Renal pelvis (tissue), 4 donors: ENCODE data around the gene MISP. TPM values are rescaled to one million over a fixed set of nuclear protein-coding genes. Genes with fewer than 3 reads are reported as not detected.

Source experiments
- DNase-seq: peaks from one replicate; pipeline ENCODE4 v3.0.0-alpha.2; 2013
- polyA plus RNA-seq, 3 donors: library from polyadenylated mRNA; unstranded; fragments of 120-200 nt; gene quantifications; one replicate each; pipeline ENCODE4 v1.2.1, GENCODE V29; 2013; ENCODE audit not compliant: insufficient read length in 3 of 3

MISP gene
- polyA plus RNA-seq, 3 donors: 7.1 to 11.2 (median 7.5) TPM

DNA sequence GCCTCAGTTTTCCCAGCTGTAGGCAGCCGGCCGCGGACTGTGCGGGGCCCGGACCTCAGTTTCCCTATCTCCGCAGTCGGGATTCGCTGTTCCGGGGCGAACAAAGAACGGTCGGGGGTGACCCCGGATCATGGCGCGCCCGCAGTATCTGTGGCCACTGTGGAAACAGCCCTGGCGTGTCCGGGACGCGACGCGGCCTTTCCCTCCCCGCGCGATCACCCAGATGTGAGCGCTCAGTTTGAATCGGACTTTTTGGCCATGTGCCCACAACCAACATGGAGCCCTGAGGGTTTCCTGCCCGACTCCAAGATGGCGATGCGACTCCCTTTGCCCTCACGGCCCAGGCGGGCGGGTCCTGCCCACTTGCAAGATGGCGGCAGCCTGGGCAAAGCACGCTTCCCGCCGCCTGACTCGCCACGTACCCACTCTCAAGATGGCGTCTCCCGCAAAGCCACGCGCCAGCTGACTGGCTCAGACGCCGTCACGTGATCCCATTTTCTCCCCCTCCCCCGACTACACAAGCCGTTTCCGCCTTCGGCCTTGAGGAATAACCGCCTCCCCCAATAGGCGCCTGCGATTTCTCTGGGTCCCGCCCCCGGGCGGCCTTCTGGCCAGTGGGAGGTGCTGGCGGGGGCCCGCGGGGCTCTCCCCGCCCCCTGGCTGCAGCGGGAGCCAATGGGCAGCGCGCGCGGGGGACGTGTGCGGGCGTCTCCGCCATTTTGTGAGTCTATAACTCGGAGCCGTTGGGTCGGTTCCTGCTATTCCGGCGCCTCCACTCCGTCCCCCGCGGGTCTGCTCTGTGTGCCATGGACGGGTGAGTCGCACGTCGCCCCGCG is 46.0 kb downstream of the MISP start, which contains the start of gene PTBP1:
Gene PTBP1, plus strand, starts transcription at position 761 of the 836 bp plus-strand sequence. Its CDS starts 46 bp downstream, at position 807.
- DNase-seq: peak; percentile 100

DNA sequence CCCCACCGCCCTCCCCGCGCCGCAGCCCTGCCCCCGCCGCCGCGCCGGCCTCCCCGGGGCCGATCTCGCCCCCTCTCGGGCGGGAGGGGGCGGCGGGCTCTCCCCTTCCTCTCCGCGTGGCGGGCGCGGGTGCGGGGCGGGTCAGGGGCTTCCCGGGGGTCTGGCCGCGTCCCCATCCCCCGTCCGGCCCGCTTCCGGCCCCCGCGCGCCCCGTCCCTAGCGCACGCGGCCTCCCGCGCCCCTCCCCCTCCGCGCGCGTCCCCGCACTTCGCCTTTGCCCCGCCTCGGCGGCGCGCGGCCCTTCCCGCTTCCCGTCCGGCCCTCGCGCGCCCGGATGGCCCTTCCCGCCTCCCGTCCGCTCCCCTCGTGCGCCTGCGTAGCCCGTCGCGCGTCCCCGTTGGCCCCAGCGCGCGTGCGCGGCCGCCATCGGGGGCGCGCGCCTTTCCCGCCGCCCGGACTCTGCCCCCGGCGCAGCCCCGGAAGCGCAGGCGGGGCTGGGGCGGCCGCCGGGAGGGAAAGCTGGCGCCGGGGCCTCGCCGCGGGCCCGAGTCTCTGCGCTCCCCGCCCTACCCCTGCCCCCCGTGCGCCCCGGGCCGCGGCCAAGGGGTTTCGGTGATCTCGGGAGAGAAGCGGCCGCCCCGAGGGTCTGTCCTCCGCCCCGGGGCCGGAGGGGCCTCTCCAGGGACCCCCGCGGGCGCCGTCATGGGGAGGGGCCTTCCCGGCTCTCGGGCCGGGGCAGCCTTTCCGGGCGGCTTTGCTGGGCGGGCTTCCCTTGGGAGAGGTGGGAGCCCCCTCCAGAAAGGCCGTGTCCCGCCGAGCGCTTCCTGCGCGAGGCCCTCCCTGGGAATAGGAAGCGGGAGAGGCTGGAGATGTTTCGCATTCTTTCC is 46.9 kb downstream of the MISP start:
- peak; percentile 90 for DNase-seq

DNA sequence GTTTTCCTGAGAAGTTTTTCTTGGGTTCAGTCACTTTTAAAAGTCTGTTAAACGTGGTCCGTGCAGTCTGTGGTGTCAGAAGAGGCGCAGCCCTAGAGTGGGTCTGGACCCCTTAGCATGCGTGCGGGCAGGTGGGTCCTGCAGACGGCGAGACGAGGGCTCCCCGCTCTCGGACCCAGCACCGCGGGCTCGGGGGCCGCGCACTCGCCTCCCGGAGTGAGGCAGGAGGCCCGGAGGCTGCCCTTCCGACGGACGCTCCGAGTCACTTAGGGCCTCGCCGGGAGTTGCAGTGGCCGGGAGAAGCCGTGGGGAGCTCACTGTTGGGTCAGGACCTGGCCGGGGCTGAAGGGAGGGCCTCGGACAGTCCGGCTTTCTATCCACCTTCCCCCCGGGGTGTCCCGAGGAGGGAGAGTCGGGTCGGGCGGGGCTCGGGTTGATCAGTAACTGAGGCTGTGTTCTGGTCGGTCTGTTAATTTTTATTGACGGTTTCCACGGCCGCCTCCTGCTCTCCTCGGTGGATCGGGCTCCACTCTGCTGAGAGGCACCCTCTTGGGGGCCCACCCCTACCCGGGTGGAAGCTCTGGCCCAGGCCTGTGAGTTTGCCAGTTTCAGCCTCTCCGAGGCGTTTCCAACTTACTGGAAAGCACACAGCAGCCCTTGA is 47.6 kb downstream of the MISP start:
- no peak for DNase-seq

DNA sequence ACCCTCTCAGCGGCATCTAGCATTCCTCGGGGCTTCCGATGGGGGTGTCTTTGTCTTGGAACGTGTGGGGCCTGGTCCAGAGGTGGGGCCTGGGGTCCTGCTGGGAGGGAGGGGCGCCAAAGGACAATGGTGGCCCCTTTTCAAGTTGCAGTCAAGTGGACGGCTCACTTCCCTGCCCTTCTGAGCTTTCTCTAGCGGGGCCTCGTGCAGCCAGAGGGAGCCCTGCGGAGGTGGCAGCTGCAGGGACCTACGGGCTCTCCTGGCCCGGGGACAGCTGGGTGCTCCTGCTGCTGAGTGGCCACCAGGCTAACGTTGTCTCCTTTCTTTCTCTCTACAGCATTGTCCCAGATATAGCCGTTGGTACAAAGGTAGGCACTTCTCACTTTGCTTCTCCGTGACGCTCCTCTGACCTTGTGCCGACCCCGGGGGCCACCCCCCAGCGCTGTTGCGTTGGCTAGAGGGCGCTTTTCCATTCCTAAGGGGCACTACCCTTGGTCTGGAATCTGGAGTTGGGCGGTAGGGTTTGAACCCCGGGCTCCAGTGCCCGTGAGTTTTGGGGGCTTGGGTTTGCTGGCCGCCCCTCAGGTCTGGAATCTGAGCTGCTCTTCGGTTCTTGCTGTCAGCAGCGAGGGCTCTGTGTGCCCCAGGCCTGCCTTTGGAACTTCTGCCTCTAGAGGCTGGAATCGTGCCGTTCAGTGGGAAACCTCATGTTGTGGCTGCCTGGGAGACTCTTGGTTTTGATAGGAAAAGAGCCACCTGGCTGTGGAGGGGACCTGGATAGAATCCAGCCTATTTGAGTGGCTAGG is 48.4 kb downstream of the MISP start:
- no peak for DNase-seq

DNA sequence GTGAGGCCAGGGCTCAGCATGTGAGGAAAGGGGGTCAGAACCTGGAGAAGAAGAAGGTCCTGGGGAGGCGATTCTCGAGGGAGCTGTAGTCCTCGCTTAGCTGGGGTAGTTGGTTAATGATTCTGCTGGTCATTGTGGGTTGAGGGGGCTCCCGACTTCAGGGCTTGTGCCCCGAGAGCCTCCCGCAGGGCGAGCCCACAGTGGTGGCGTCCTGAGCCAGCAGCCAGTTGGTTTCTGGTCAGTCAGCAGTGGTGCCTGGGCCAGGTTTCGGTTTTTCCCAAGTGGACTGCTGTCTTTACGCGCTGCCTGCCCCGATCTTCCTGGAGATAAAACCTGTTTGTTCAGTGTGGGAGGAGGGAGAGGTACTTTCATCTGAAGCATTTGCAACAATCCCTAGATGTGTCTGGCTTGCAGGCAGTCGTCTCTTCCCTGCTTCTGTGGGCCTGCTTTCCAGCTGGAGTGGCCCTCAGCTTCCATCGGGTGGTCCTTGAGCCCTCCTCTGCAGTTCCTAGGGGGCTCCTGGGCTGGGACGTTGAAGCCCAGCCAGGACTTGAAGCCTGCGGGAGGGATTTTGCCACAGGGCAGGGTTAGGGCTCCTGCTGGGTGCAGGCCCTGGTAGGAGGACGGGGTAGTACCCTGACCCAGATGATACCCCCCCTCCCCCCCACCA is 49.6 kb downstream of the MISP start:
- DNase-seq: no peak

DNA sequence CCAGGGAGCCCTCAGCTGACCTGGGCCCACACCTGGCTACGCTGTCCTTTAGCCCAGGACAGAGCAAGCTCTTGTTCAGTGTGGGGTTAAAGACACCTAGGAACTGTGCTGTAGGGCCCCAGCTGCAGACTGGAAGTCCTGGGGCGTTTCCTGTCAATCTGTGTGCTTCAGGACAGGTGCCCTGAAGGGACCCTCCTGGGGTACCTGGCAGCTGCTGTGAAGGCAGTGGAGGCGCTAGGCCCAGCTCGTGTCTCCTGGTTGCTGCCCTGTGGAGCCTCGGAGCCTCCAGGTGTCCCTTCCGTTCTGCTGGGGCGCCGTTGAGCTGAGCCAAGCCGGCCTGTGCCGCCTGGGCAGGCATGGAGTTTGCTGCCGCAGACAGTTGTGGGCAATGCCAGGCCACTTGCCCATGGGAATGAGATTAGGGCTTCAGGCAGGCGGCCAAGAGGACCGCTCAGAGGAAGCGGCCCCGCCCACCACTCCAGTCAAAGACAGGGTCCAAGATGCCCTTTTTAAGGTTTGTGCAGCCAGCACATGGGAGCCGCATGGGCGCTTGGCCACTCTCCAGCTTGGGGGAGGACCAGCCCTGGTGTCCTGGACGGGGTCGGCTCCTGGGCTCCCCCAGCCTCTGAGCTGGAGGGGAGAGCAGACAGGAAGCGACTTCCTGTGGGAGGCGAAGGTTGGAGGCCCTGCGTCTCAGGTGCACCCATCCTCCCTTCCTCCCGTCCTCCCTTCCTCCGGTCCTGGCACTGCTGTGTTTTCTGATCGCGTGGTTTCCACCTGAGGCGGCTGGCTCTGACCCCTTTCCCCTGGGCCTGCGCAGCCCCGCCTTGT is 50.3 kb downstream of the MISP start:
- no peak for DNase-seq

DNA sequence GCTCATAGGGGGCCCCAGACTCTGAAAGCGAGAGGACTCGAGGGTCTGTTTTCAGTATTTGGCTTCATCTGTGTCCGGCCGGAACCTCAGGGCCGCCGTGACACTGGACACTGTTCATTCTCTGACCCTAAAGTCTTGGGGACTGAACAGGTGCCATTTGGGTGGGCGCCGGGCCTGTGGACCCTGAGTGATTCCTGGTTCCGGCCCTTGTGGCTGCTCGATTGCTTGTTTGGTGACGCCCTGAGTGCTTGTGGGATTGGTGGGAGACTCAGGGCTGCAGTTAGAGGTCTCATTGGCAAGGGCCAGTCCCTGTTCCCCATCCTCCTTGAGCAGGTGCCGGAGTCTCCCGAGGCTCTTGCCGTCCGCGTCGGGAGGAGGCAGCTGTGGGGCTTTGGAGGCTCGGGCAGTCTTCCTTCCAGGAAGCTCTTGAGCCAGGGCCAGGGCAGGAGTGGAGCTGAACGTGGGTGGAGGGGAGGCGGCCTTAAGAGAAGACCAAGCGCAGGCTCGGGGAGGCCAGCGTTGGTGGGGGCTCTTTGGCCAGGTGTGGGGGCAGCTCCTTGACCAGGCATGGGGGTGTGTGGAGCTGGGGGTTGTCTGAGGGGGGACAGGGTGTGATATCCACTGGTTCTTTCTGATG is 51.1 kb downstream of the MISP start:
- DNase-seq: no peak

DNA sequence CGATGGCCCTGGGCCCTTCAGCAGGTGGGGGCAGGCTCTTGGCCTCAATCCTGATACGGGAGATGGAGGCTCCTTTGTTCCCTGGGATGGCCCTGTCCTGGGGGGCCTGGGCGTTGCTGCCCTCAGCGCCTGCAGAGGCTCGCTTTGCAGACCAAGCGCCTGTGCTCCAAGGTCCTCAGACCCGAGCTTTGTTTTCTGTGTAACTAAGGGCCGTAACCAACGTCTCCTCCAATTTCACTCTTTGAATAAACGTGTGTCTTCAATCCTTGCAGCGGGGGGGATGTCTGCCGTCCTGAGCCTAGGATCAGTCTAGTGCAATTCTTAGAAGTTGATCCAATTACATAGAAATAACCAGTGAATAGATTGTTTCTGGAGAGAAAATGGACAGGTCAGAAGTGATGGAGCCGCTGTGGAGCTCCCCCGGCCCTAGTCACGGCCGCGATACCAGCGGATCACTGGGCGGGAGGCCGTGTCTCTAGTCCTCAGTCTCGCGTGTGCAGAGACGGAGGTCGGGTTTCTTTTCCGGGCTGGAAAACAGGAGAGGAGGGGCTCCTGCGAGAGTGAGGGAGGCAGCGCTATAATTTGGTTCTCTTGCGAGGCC is 51.7 kb downstream of the MISP start:
- DNase-seq: no peak

DNA sequence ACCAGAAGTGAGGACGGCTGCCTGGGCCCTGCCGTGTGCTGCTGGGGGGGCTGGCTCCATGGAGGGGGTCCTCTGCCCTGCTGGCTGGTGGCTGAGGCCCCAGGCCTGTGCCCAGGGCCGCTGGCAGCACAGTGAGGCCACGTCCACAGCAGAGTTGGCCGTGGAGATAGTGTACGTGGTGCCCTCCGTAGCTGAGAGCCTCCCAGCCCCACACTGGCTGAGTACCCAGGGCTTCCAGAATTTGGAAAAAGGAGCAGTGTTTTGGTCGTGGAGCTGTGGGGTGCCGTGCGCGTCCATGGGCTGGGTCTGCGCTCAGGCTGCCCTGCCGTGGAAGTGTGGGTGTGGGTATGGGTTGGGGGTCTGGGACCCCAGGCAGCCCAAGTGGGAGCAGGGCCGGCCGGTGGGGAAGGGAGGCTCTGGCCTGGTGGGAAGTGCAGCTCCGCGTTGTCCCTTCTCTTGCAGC is 52.2 kb downstream of the MISP start:
- DNase-seq: no peak

DNA sequence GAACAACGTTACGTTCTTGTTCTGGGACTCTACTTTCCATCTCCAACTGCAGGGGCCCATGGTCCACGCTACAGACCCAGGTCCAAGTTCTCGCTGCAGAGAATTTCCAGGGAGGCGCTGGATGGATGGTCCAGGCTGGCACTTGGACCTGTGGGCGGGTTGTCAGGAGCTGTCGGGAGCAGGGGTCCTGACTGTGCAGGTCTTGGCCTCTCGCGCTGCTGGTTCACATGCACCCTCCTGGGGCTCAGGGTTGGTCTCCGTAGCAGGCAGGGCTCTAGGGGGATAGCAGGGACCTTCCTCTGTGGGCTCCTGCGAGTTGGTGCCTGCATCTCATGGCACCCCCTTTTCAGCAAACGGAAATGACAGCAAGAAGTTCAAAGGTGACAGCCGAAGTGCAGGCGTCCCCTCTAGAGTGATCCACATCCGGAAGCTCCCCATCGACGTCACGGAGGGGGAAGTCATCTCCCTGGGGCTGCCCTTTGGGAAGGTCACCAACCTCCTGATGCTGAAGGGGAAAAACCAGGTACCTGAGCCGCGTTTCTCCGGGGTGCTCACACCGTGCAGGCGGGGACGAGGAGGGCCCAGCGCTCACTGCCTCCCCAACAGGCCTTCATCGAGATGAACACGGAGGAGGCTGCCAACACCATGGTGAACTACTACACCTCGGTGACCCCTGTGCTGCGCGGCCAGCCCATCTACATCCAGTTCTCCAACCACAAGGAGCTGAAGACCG is 52.9 kb downstream of the MISP start:
- no peak for DNase-seq

DNA sequence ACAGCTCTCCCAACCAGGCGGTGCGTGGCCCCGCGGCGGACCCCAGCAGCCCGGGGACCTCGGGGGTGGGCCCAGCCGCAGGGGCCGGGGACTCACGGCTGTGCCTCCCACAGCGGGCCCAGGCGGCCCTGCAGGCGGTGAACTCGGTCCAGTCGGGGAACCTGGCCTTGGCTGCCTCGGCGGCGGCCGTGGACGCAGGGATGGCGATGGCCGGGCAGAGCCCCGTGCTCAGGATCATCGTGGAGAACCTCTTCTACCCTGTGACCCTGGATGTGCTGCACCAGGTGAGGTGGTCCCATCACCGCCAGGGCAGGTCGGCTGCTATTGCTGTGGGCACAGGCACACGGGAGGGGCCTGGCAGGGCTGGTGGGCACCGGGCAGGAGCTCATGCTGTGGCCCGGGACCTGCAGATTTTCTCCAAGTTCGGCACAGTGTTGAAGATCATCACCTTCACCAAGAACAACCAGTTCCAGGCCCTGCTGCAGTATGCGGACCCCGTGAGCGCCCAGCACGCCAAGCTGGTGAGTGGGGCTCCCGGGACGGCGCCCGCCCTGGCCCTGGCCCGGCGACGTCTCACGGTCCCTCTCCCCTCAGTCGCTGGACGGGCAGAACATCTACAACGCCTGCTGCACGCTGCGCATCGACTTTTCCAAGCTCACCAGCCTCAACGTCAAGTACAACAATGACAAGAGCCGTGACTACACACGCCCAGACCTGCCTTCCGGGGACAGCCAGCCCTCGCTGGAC is 53.7 kb downstream of the MISP start:
- DNase-seq: no peak

DNA sequence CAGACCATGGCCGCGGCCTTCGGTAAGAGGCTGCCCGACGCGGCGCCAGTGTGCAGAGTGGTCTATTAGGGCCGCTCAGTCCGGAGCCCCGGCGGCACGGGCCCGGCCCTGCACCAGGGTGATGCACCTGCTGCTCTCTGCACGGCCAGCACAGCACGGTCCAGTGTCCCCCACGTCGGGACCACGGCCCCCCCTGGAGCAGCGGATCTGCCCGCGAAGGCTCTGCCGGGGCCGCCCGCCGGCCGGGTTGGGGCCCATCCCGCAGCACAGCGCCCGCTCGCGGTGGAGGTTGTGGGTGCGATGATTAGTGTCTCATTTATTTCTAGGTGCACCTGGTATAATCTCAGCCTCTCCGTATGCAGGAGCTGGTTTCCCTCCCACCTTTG is 54.2 kb downstream of the MISP start:
- DNase-seq: no peak

DNA sequence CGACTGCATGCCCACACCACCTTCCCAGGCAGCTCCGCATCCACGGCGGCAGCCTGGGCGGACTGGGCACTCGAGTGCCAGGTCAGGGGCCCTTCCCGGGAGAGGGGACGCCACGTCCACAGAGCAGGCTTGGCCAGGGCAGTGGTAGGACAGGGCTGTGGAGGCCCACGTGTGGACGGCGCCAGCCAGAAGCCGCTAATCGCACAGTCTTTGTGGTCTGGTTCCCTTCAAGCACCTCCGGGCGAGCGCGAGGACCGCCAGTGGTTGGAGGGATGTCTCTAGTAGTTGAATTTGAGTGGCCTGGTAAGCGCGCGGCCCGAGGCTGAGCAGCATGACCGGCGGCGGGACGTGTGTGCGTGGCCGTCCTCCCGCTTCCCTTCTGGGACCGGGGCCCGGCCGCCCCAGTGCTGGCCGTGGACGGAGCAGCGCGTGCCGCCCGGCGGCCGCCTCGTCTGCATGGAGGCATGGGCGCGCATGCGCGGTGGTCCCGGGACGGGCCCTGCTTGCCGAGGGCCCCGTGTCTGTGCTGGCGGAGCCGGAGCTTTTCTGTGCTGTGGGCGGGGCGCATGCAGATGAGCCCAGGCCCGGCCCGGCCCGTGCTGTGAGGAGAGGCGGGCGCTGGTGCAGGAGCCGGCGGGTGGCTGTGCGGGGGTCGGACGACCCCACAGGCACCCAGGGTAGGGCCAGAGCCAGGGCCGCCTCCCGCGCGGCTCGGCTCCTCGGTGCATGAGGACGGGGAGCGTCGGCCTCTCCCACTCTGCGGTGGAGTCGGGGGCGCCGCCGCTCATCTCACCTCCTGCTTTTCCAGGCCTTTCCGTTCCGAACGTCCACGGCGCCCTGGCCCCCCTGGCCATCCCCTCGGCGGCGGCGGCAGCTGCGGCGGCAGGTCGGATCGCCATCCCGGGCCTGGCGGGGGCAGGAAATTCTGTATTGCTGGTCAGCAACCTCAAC is 55.0 kb downstream of the MISP start:
- no peak for DNase-seq

DNA sequence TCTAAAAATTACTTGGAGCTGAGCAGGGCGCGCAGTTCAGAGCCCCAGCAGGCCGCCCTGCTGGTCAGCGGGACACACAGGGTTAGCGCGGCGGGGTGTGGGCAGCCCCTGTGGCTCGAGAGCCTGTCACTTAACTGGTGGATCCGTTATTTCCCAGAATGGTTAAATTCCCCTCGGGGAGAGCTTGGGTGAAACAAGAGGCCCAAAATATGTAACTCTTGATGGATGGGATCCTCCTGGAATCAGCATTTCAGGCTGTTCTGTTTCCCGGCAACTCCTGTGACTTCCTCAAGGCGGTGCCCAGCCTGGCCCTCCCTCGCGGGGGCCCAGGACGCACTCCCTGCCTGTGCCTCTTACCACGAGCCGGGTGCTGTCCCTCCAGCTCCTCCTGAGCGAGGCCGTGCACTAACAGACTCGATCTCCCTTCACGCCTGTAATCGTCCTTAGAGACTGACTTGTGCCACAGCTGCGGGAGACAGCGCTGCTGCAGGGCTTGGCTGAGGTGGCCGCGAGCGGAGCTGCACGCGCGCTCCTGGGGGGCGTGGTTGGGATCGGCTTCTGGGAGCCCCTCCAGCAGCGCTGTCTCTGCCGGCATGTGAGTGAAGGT is 56.0 kb downstream of the MISP start:
- no peak for DNase-seq

DNA sequence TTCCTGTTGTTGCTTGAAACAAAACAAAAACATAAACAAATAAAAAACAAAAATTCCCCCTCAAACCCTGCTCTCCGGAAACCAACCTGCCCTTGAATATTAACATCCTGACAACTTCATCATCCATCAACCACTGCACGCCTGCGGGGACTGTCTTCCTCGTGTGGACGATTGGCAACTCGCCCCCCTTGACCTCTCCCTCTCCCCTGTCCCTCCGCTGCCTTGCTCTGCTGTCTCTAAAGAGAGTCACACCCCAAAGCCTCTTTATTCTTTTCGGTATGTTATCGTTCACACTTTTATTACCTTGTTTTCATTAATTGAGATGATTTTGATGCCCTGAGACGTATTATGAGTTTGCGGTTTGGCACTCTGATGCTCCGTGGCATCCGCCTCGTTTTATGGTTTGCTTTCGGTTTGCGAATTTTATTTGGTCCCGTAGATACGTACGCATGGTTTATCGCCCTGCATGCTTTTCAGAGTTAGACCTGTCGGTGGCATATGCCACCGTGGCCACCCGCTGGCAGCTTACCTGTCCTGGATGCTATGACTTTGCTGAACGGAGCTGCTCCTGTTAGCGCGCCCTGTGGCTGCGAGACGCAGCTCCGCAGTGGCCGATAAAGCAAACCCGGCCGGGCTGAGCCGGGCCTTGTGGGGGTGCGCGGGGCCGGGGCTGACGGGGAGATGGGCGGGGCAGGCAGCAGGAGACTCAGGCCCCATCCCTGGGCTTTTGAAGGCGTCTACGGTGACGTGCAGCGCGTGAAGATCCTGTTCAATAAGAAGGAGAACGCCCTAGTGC is 56.9 kb downstream of the MISP start:
- DNase-seq: no peak
